ENCODE measurements around the gene NSUN7. TPM values are rescaled to one million over a fixed set of nuclear protein-coding genes. Genes with fewer than 3 reads are reported as not detected.

NSUN7 gene, protein sequence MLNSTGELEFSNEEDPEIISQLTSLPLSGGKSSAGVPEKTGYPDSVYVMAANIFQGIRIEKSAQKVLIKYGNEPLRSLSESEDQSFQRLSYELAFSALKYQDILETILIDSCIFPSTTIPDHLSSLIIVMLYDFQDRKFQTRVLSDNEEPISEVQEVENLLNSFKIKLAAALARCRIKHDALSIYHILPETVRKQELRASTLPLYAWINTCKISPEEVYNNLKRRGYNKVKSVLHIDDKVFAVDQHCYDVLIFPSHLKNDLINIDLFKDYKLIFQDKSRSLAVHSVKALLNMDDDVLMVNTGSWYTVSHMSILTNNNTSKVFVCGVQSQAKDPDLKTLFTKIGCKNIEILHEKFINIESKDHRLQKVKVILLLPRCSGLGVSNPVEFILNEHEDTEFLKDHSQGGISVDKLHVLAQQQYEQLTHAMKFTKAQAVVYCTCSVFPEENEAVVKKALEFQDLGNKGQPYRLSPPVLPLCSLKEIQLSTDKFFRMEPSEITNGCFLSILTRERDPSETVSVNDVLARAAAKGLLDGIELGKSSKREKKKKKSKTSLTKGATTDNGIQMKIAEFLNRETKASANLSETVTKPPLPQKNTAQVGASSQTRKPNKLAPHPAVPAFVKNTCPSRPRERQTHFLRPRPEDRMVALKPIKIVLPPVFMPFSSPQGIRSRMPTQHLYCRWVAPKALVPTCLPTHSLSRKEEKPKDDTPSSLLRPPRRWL
- total RNA-seq: 6.0 and 8.4 TPM in 2 replicates

DNA sequence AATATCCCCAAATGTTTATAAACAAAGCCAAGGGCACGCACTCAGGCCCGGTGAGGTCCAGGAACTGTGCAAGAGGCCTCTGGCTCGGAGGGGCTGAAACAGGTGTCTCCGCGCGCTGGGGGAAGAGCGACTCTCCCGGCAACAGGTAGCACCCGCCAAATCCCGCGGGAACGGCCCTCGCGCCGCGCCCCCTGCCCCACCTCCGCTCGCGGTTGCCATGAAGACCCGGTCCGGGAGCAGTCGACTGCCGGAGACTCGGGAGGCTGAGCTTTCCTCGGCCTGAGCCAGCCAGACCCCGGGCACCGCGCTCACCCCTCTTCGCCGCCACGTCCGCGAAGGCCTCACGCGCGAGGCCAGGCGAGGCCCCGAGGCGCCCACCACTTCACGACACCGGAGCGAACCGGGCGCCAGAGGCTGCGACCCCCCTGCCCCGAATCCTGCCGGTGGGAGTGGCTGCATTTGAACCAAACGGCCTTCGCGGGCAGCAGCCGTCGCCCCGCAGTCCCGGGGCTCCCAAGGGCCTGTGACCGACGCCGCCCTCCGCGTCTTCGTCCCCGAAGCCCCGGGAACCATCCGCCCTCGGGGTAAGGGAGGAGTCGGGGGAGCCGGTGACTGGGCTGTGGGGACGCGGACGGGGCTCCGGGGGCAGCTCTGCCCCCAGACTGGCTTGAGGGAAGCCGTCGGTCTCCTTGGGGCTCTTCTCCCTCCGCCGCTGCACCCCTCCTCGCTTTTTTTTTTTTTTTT is at the start of gene NSUN7:
NSUN7 (plus strand) TSS at position 239 of the 744 bp plus-strand sequence. CDS start 739 bp downstream, outside the sequence.

Other genes starting within 250 kb of the NSUN7 start
- gene RBM47, start 120.1 kb upstream of the NSUN7 start, total RNA-seq: 9.9 and 79.0 TPM in 2 replicates